ENCODE results near the gene NR2F2. TPM values are rescaled to one million over a fixed set of nuclear protein-coding genes. Genes with fewer than 3 reads are reported as not detected.

NR2F2 gene
- total RNA-seq, 1 donor from 2014 or later: 40.3 TPM

- peak overlapping the region; percentile 89 for H3K4me3 Mint-ChIP-seq (ENCODE audit: low read depth)
- H3K27me3 Mint-ChIP-seq: peaks cover 24% of the 10 kb centered on the region
- H3K4me1 Mint-ChIP-seq (ENCODE audit: low read depth): peaks cover 85% of the 10 kb centered on the region
- TF ChIP-seq CTCF (IDR thresholded peaks at IDR 0.05; ENCODE audit: unreplicated experiment): no peak
- peak overlapping the region; percentile 97 for H3K27ac Mint-ChIP-seq
- H3K9me3 Mint-ChIP-seq (ENCODE audit: low read depth): no peaks in the 10 kb centered on the region
- no peak for DNase-seq (ENCODE audit: low spot score, unreplicated experiment)
- peaks cover 15% of the 10 kb centered on the region for H3K36me3 Mint-ChIP-seq (ENCODE audit: insufficient read depth)
Measured at GRCh38 chr15:96340598-96341512, 10.4 kb downstream of the NR2F2 start.

- peaks cover 12% of the 10 kb centered on the region for H3K36me3 Mint-ChIP-seq (ENCODE audit: insufficient read depth)
- H3K27me3 Mint-ChIP-seq: peaks cover 33% of the 10 kb centered on the region
- peak overlapping the region; percentile 89 for H3K4me3 Mint-ChIP-seq (ENCODE audit: low read depth)
- H3K4me1 Mint-ChIP-seq (ENCODE audit: low read depth): peaks cover 79% of the 10 kb centered on the region
- peak overlapping the region; percentile 96 for H3K27ac Mint-ChIP-seq
- DNase-seq (ENCODE audit: low spot score, unreplicated experiment): no peak
- no peaks in the 10 kb centered on the region for H3K9me3 Mint-ChIP-seq (ENCODE audit: low read depth)
- no peak for TF ChIP-seq CTCF (IDR thresholded peaks at IDR 0.05; ENCODE audit: unreplicated experiment)
Measured at GRCh38 chr15:96341513-96342405, 11.3 kb downstream of the NR2F2 start.

- no peak for DNase-seq (ENCODE audit: low spot score, unreplicated experiment)
- Mint-ChIP-seq H3K27me3 (peaks cover 41% of the 10 kb centered on the region), H3K4me3 (ENCODE audit: low read depth) (peak overlapping the region; percentile 52), H3K4me1 (ENCODE audit: low read depth) (peaks cover 75% of the 10 kb centered on the region), H3K9me3 (ENCODE audit: low read depth) (no peaks in the 10 kb centered on the region), H3K27ac (peak overlapping the region; percentile 81), H3K36me3 (ENCODE audit: insufficient read depth) (peaks cover 7% of the 10 kb centered on the region)
- no peak for TF ChIP-seq CTCF (IDR thresholded peaks at IDR 0.05; ENCODE audit: unreplicated experiment)
Measured at GRCh38 chr15:96342406-96343112, 12.1 kb downstream of the NR2F2 start.

- H3K4me1 Mint-ChIP-seq (ENCODE audit: low read depth): peaks cover 69% of the 10 kb centered on the region
- no peak for TF ChIP-seq CTCF (IDR thresholded peaks at IDR 0.05; ENCODE audit: unreplicated experiment)
- no peak for DNase-seq (ENCODE audit: low spot score, unreplicated experiment)
- H3K27me3 Mint-ChIP-seq: peaks cover 49% of the 10 kb centered on the region
- no peaks in the 10 kb centered on the region for H3K9me3 Mint-ChIP-seq (ENCODE audit: low read depth)
- peaks cover 4% of the 10 kb centered on the region for H3K36me3 Mint-ChIP-seq (ENCODE audit: insufficient read depth)
- peak overlapping the region; percentile 81 for H3K27ac Mint-ChIP-seq
- peak overlapping the region; percentile 52 for H3K4me3 Mint-ChIP-seq (ENCODE audit: low read depth)
Measured at GRCh38 chr15:96343113-96344059, 12.9 kb downstream of the NR2F2 start.

Measured in progenitor cell of endocrine pancreas (in vitro differentiated cells).